NOMO-1 treated with dmso at 0.1 percent for 144 hours (cell line): ENCODE measurements around the gene COQ9.
A peak's percentile ranks its signal among the peaks of the same experiment; 100 is the strongest.
"Not testable (repeated sequence)": the region's sequence is repeated elsewhere in the genome, so short reads cannot be mapped to it uniquely, and the experiment has no call there.

Experiments used
- DNase-seq: peaks from one replicate; lab custom pipeline; 2025; ENCODE audit not compliant: unreplicated experiment; lab: John Stamatoyannopoulos, UW

The COQ9 gene

GRCh38 chr16:57485091-57485915 is 38.0 kb downstream of the COQ9 start:
- DNase-seq, result no peak

GRCh38 chr16:57485916-57486857 is 38.9 kb downstream of the COQ9 start, which contains the start of gene DOK4:
Gene DOK4 (minus strand): TSS chr16:57486493. CDS start chr16:57479507, 6,986 bp downstream.
- peak; percentile 50 for DNase-seq

GRCh38 chr16:57486858-57487834 is 39.9 kb downstream of the COQ9 start:
- no peak for DNase-seq

GRCh38 chr16:57489229-57489628 is 42.0 kb downstream of the COQ9 start:
- DNase-seq, result no peak

- no peak for DNase-seq
Measured at GRCh38 chr16:57493767-57494166, 46.5 kb downstream of the COQ9 start.

GRCh38 chr16:57497121-57497520 is 49.8 kb downstream of the COQ9 start:
- DNase-seq, result no peak

- no peak for DNase-seq
Measured at GRCh38 chr16:57498031-57498430, 50.8 kb downstream of the COQ9 start.

- not testable (repeated sequence) for DNase-seq
Measured at GRCh38 chr16:57499941-57500340, 52.7 kb downstream of the COQ9 start.

- no peak for DNase-seq
Measured at GRCh38 chr16:57500578-57501111, 53.4 kb downstream of the COQ9 start.

GRCh38 chr16:57501492-57501891 is 54.2 kb downstream of the COQ9 start:
- DNase-seq, result no peak

- DNase-seq, result no peak
Measured at GRCh38 chr16:57502048-57502775, 54.9 kb downstream of the COQ9 start.

- DNase-seq, result no peak
Measured at GRCh38 chr16:57503366-57503765, 56.1 kb downstream of the COQ9 start.

GRCh38 chr16:57504001-57504400 is 56.7 kb downstream of the COQ9 start:
- DNase-seq, result no peak

- no peak for DNase-seq
Measured at GRCh38 chr16:57504491-57504890, 57.2 kb downstream of the COQ9 start.

- no peak for DNase-seq
Measured at GRCh38 chr16:57505169-57505568, 57.9 kb downstream of the COQ9 start.

- no peak for DNase-seq
Measured at GRCh38 chr16:57507136-57508034, 60.1 kb downstream of the COQ9 start.

- no peak for DNase-seq
Measured at GRCh38 chr16:57508035-57508425, 60.8 kb downstream of the COQ9 start.

GRCh38 chr16:57509231-57509923 is 62.1 kb downstream of the COQ9 start:
- DNase-seq, result no peak
